Measurements from ENCODE around the gene NKX1-2. TPM values are rescaled to one million over a fixed set of nuclear protein-coding genes. Genes with fewer than 3 reads are reported as not detected.

Gene NKX1-2
- total RNA-seq, 1 donor from 2014 or later: 0.59 TPM

GRCh38 chr10:124414076-124414475 lies 35.8 kb downstream of the NKX1-2 start:
- no peaks in the 10 kb centered on the region for H3K4me1 Mint-ChIP-seq (ENCODE audit: low read depth, unreplicated experiment)
- no peak overlapping the region for H3K4me3 Mint-ChIP-seq (ENCODE audit: unreplicated experiment)
- H3K27ac Mint-ChIP-seq (ENCODE audit: unreplicated experiment): no peak overlapping the region
- no peaks in the 10 kb centered on the region for H3K36me3 Mint-ChIP-seq (ENCODE audit: unreplicated experiment)
- peaks cover 8% of the 10 kb centered on the region for H3K9me3 Mint-ChIP-seq (ENCODE audit: unreplicated experiment)
- TF ChIP-seq CTCF (IDR thresholded peaks at IDR 0.05; ENCODE audit: partially characterized antibody, unreplicated experiment): no peak
- DNase-seq: no peak
- H3K27me3 Mint-ChIP-seq (ENCODE audit: unreplicated experiment): no peaks in the 10 kb centered on the region

DNA sequence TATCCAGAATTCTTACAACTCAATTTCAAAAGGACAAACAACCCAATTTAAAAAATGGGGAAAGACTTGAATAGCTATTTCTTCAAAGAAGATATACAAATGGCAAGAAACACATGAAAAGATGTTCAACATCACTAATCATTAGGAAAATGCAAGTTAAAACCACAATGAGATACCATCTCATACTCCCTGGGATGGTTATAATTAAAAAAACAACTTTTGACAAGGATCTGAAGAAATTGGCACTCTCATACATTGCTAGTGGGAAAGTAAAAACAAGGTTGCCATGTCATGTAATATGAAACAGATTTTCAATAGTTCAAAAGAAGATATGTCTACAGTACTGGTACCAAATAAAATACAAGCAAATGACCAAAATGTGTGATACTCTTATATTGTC lies 40.1 kb downstream of the NKX1-2 start:
- Mint-ChIP-seq H3K9me3 (ENCODE audit: unreplicated experiment) (no peaks in the 10 kb centered on the region), H3K27ac (ENCODE audit: unreplicated experiment) (no peak overlapping the region), H3K4me1 (ENCODE audit: low read depth, unreplicated experiment) (no peaks in the 10 kb centered on the region), H3K4me3 (ENCODE audit: unreplicated experiment) (no peak overlapping the region), H3K27me3 (ENCODE audit: unreplicated experiment) (no peaks in the 10 kb centered on the region), H3K36me3 (ENCODE audit: unreplicated experiment) (no peaks in the 10 kb centered on the region)
- TF ChIP-seq CTCF (IDR thresholded peaks at IDR 0.05; ENCODE audit: partially characterized antibody, unreplicated experiment): no peak
- no peak for DNase-seq

DNA sequence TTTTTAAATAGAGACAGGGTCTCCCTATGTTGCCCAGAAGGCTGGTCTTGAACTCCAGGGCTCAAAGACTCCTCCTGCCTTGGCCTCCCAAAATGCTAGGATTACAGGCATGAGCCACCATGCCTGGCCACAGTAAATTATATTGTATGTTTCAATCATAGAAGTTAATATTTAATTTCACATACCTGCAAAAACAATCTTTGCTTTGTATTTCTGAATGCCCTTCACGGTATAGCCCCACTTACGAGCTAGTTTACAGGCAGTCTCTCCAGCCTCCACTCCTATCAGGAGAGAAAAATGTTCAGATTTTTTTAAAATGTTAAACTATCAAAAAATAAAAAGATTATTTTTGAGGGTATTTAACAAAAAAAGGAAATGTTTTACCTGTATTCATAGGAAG lies 41.5 kb downstream of the NKX1-2 start:
- H3K27me3 Mint-ChIP-seq (ENCODE audit: unreplicated experiment): no peaks in the 10 kb centered on the region
- TF ChIP-seq CTCF (IDR thresholded peaks at IDR 0.05; ENCODE audit: partially characterized antibody, unreplicated experiment): no peak
- H3K27ac Mint-ChIP-seq (ENCODE audit: unreplicated experiment): no peak overlapping the region
- no peak for DNase-seq
- H3K36me3 Mint-ChIP-seq (ENCODE audit: unreplicated experiment): no peaks in the 10 kb centered on the region
- H3K4me3 Mint-ChIP-seq (ENCODE audit: unreplicated experiment): no peak overlapping the region
- H3K4me1 Mint-ChIP-seq (ENCODE audit: low read depth, unreplicated experiment): no peaks in the 10 kb centered on the region
- H3K9me3 Mint-ChIP-seq (ENCODE audit: unreplicated experiment): peaks cover 1% of the 10 kb centered on the region

DNA sequence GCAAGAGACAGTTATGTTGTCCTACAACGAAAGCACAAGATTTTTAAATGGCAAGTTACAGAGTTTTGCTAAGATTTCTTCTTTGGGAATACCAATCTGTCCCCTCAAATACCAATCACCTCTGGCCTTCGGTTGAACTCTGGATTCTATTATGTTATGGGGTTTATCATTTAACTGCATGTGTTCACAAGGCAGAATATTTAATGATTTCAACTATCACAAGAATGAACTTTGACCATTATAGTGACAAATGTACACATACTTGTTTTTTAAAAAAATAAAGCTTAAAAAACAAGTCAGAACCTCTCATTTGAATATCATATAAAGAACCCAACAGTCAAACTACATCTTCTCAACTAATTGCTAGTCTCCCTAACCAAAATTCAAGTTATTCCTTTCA lies 42.4 kb downstream of the NKX1-2 start:
- DNase-seq: no peak
- peaks cover 1% of the 10 kb centered on the region for H3K9me3 Mint-ChIP-seq (ENCODE audit: unreplicated experiment)
- TF ChIP-seq CTCF (IDR thresholded peaks at IDR 0.05; ENCODE audit: partially characterized antibody, unreplicated experiment): no peak
- no peaks in the 10 kb centered on the region for H3K27me3 Mint-ChIP-seq (ENCODE audit: unreplicated experiment)
- H3K36me3 Mint-ChIP-seq (ENCODE audit: unreplicated experiment): no peaks in the 10 kb centered on the region
- H3K4me3 Mint-ChIP-seq (ENCODE audit: unreplicated experiment): no peak overlapping the region
- H3K4me1 Mint-ChIP-seq (ENCODE audit: low read depth, unreplicated experiment): no peaks in the 10 kb centered on the region
- no peak overlapping the region for H3K27ac Mint-ChIP-seq (ENCODE audit: unreplicated experiment)

- Mint-ChIP-seq H3K27me3 (ENCODE audit: unreplicated experiment) (no peaks in the 10 kb centered on the region), H3K4me3 (ENCODE audit: unreplicated experiment) (no peak overlapping the region), H3K36me3 (ENCODE audit: unreplicated experiment) (no peaks in the 10 kb centered on the region), H3K9me3 (ENCODE audit: unreplicated experiment) (peaks cover 1% of the 10 kb centered on the region), H3K4me1 (ENCODE audit: low read depth, unreplicated experiment) (no peaks in the 10 kb centered on the region), H3K27ac (ENCODE audit: unreplicated experiment) (no peak overlapping the region)
- DNase-seq: no peak
- peak; percentile 70 for TF ChIP-seq CTCF (IDR thresholded peaks at IDR 0.05; ENCODE audit: partially characterized antibody, unreplicated experiment)
These were observed 46.3 kb downstream of the NKX1-2 start for GRCh38 chr10:124403548-124403947.

All from glutamatergic neuron (in vitro differentiated cells).